Kidney epithelial cell (primary cell): ENCODE measurements around the gene CROT. TPM values are rescaled to one million over a fixed set of nuclear protein-coding genes. Genes with fewer than 3 reads are reported as not detected.
"Not testable (repeated sequence)": the region's sequence is repeated elsewhere in the genome, so short reads cannot be mapped to it uniquely, and the experiment has no call there.

Experiments used
- DNase-seq: peaks from one replicate; pipeline ENCODE4 v3.0.0-alpha.2; 2010; ENCODE audit warnings: low read depth
- H3K27me3 ChIP-seq: 2 replicates; pipeline ENCODE4 v1.6.0; 2011; ENCODE audit warnings: low read length; ENCODE audit not compliant: control insufficient read depth, insufficient read depth
- H3K36me3 ChIP-seq: 2 replicates; pipeline ENCODE4 v1.5.1; 2011; ENCODE audit warnings: low read length; ENCODE audit not compliant: control insufficient read depth, insufficient read depth
- H3K4me3 ChIP-seq: 2 replicates; pipeline ENCODE4 v1.5.1; 2011; ENCODE audit warnings: low read depth, mild to moderate bottlenecking, control low read depth, low read length
- total RNA-seq: library from RNA; depleted of rRNA; stranded (reverse); fragments of >200 nt; gene quantifications from 2 replicates; pipeline ENCODE4 v1.2.3, GENCODE V29; 2015
- TF ChIP-seq, protein P1 (sequence below): IDR thresholded peaks from 2 replicates; pipeline ENCODE4 v1.5.1; 2011; ENCODE audit warnings: mild to moderate bottlenecking, moderate library complexity, low read length, control low read depth, inconsistent platforms; ENCODE audit not compliant: insufficient read depth, poor library complexity, severe bottlenecking

The CROT gene
- total RNA-seq, 1 donor from 2014 or later: 5.7 TPM

DNA sequence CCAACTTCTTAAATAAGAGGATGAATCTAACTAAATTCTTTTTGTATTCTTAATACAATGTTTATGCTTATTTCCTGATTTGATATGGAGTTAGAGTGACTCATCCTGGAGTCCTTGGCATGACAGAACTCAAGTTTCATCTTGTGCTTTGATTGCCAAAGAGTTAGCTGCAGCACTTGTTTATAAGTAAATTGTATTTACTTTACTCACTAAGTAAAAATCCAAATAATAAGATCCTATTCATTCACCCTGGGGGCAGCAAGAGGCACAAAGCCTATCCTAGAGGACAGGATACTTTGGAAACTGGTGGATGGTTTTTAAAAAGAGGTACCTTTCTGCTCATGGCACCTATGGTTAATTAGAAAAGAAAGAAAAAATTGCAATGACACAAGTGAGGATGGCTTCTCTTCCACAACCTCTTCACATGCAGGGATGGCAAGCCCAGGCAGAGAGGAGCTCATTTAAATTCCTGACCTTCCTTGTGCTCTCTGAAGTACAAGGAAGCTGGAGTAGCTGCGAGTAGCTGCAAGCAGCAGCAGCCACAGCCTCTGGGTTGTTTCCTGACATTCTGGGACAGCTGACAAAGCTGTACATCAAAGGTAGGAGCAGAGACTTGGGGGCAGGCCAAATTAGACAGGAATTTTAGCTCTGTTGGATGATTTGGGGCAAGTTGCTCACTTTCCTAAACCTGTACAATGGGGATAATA is 28.5 kb upstream of the CROT start:
- no peak for DNase-seq
- Histone ChIP-seq H3K27me3 (no peaks in the 10 kb centered on the region), H3K4me3 (no peak overlapping the region), H3K36me3 (no peaks in the 10 kb centered on the region)
- TF ChIP-seq, protein P1, sequence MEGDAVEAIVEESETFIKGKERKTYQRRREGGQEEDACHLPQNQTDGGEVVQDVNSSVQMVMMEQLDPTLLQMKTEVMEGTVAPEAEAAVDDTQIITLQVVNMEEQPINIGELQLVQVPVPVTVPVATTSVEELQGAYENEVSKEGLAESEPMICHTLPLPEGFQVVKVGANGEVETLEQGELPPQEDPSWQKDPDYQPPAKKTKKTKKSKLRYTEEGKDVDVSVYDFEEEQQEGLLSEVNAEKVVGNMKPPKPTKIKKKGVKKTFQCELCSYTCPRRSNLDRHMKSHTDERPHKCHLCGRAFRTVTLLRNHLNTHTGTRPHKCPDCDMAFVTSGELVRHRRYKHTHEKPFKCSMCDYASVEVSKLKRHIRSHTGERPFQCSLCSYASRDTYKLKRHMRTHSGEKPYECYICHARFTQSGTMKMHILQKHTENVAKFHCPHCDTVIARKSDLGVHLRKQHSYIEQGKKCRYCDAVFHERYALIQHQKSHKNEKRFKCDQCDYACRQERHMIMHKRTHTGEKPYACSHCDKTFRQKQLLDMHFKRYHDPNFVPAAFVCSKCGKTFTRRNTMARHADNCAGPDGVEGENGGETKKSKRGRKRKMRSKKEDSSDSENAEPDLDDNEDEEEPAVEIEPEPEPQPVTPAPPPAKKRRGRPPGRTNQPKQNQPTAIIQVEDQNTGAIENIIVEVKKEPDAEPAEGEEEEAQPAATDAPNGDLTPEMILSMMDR: no peak

DNA sequence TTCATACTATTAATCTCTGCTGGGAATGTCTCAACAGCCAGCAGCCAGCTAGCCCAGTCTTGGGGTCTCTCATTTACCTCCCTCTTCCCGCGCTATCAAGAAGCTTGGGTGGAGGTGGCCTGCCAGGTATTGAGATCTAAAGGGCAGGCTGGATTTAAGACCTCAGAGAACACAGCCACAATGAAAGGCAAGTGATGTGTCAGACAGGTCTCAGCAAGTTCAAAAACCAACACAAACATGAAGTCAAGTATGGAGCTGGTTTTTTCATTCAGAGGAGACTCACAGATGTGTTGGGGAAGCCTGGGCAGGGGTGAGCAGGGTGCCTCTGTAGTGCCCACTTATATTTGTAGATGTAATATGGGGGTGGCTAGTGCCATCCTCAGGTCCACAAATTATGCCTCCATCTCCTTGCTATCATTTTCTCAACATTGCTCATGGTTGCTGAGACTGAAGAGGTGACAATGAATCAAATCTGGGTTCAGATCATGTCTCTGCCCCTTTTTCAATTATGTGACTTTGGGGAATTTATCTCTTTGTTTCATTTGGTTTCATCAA is 27.7 kb upstream of the CROT start:
- Histone ChIP-seq H3K27me3 (no peaks in the 10 kb centered on the region), H3K36me3 (no peaks in the 10 kb centered on the region), H3K4me3 (no peak overlapping the region)
- TF ChIP-seq, protein P1: no peak
- no peak for DNase-seq

DNA sequence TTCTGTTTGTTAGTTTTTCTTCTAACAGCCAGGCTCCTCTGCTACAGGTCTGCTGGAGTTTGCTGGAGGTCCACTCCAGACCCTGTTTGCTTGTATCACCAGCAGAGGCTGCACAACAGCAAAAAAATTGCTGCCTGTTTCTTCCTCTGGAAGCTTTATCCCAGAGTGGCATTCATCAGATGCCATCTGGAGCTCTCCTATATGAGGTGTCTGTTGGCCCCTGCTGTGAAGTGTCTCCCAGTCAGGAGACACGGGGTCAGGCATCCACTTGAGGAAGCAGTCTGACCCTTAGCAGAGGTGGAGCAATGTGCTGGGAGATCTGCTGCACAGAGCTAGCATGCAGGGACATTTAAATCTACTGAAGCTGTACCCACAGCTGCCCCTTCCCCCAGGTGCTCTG is 26.7 kb upstream of the CROT start:
- no peak for DNase-seq
- H3K27me3 ChIP-seq: no peaks in the 10 kb centered on the region
- no peak overlapping the region for H3K4me3 ChIP-seq
- TF ChIP-seq, protein P1: peak; percentile 10
- H3K36me3 ChIP-seq: no peaks in the 10 kb centered on the region

DNA sequence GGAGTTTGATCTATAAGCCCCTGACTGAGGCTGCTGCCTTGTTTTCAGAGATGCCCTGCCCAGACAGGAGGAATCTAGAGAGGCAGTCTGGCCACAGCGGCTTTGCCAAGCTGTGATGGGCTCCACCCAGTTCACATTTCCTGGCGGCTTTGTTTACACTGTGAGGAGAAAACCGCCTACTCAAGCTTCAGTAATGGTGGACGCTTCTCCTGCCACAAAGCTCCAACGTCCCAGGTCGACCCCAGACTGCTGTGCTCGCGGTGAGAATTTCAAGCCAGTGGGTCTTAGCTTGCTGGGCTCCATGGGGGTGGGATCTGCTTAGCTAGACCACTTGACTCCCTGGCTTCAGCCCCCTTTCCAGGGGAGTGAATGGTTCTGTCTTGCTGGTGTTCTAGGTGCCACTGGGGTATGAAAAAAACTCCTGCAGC is 26.3 kb upstream of the CROT start:
- not testable (repeated sequence) for H3K27me3 ChIP-seq, H3K36me3 ChIP-seq, DNase-seq, H3K4me3 ChIP-seq

DNA sequence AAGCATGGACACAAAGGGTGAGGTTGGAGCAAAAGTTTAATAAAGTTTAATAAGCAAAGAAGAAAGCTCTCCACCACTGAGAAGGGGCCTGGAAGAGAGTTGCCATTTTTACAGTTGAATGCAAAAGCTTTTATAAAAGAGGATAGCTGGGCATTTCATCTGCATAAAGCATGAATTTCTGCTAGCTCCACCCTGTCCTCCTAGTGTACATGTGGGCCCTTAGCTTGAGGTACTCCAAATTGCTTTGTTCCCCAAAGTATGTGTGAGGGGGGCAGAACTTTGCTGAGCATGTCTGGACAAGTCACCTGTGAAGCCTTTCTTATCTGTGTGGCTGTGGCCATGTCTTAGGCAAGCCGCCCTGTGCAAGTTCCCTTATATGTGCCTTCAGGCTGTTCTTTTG is 22.6 kb upstream of the CROT start:
- TF ChIP-seq, protein P1: no peak
- Histone ChIP-seq H3K27me3 (no peaks in the 10 kb centered on the region), H3K36me3 (no peaks in the 10 kb centered on the region), H3K4me3 (no peak overlapping the region)
- no peak for DNase-seq

DNA sequence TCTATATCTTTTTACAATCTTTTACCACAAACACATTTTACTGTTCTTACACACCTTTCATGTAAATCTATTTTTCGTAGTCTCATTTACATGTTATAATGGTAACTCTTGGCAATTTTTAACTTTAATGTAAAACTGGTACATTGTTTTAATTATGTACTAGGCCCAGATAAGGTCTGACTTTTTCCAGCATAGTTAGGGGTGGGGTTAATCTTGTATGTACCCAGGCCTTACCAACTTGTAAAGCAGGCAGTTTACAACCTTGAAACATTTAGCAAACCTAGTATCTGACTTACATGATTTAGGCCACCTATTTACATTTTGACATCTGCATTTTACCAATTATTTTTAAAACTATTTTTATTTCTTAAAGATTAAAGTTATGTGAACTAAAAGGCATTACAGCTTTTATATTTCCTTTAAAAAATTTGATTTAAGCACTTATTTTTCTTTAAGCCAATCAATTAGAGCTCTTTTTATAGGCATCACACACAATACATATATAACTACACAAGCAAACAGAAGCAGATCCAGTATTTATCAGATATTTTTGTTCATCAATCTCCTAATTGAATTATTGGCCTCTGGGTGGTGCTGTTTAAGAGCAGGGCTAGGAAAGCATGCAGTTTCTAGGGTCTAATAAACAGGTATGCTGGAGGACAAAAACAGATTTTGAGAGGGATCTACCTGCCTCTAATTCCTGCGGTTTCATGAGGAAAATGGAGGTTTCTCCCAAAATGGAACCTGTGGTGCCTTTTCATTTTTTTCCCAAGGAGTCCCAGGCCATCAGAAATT is 19.7 kb upstream of the CROT start:
- no peak overlapping the region for H3K4me3 ChIP-seq
- no peaks in the 10 kb centered on the region for H3K36me3 ChIP-seq
- TF ChIP-seq, protein P1: no peak
- H3K27me3 ChIP-seq: no peaks in the 10 kb centered on the region
- DNase-seq: no peak
